ENCODE results near the gene PELI2. TPM values are rescaled to one million over a fixed set of nuclear protein-coding genes. Genes with fewer than 3 reads are reported as not detected.

PELI2 gene
- total and polyA plus RNA-seq, 2 experiments from 2014 or later: 4.3 to 16.1 TPM

DNA sequence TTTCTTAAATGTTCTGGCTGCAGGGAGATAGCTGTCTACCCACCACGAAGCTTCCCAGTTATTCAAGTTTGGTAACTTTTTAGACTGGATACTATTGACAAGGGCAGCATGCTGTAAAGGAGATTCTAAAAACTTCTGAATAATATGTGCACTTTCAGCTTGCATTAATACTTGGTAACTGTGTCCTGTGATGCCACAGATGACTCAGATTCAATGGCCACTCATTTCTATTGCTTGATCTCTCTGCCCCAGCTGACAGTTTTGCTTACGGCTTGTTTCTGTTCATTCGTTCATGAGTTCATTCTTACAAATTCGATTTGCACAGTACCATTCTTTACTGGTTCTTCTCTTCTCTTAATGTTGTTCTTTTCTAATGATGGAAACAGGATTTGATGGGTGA is 142.8 kb downstream of the PELI2 start:
- no peaks in the 10 kb centered on the region for H3K27me3 ChIP-seq
- no peaks in the 10 kb centered on the region for H3K79me2 ChIP-seq
- TF ChIP-seq, protein P1, sequence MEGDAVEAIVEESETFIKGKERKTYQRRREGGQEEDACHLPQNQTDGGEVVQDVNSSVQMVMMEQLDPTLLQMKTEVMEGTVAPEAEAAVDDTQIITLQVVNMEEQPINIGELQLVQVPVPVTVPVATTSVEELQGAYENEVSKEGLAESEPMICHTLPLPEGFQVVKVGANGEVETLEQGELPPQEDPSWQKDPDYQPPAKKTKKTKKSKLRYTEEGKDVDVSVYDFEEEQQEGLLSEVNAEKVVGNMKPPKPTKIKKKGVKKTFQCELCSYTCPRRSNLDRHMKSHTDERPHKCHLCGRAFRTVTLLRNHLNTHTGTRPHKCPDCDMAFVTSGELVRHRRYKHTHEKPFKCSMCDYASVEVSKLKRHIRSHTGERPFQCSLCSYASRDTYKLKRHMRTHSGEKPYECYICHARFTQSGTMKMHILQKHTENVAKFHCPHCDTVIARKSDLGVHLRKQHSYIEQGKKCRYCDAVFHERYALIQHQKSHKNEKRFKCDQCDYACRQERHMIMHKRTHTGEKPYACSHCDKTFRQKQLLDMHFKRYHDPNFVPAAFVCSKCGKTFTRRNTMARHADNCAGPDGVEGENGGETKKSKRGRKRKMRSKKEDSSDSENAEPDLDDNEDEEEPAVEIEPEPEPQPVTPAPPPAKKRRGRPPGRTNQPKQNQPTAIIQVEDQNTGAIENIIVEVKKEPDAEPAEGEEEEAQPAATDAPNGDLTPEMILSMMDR (IDR thresholded peaks at IDR 0.05; ENCODE audit: poor library complexity): no peak
- TF ChIP-seq EZH2 (IDR thresholded peaks at IDR 0.05; ENCODE audit: borderline replicate concordance) (no peak), EZH2phosphoT487 (IDR thresholded peaks at IDR 0.05; ENCODE audit: low read depth, severe bottlenecking, unreplicated experiment) (no peak)
- DNase-seq (ENCODE audit: low spot score): no peak
- no peak overlapping the region for H3K4me2 ChIP-seq
- no peak overlapping the region for H2AFZ ChIP-seq
- H4K20me1 ChIP-seq (ENCODE audit: insufficient read depth, poor library complexity, severe bottlenecking): no peaks in the 10 kb centered on the region
- 87% methylated on average over 4 of the region's 4 CpGs for WGBS (ENCODE audit: low lambda C conversion rate, missing lambda C conversion rate)
- no peaks in the 10 kb centered on the region for H3K9me2 ChIP-seq (replicated peaks; ENCODE audit: insufficient read depth)
- H3K36me3 ChIP-seq (replicated peaks; ENCODE audit: insufficient read depth, low read depth): no peaks in the 10 kb centered on the region
- H3K9me3 ChIP-seq (ENCODE audit: low read depth): no peaks in the 10 kb centered on the region
- H3K4me1 ChIP-seq (ENCODE audit: insufficient read depth): no peaks in the 10 kb centered on the region
- no peak overlapping the region for H3K27ac ChIP-seq
- no peak overlapping the region for H3K4me3 ChIP-seq

GRCh38 chr14:56262530-56262929 is 144.3 kb downstream of the PELI2 start:
- Histone ChIP-seq H3K27ac (no peak overlapping the region), H4K20me1 (ENCODE audit: insufficient read depth, poor library complexity, severe bottlenecking) (no peaks in the 10 kb centered on the region), H3K27me3 (no peaks in the 10 kb centered on the region), H2AFZ (no peak overlapping the region), H3K4me1 (ENCODE audit: insufficient read depth) (no peaks in the 10 kb centered on the region), H3K9me3 (ENCODE audit: low read depth) (no peaks in the 10 kb centered on the region), H3K4me3 (no peak overlapping the region), H3K79me2 (no peaks in the 10 kb centered on the region), H3K4me2 (no peak overlapping the region), H3K9me2 (replicated peaks; ENCODE audit: insufficient read depth) (no peaks in the 10 kb centered on the region), H3K36me3 (replicated peaks; ENCODE audit: insufficient read depth, low read depth) (no peaks in the 10 kb centered on the region)
- no peak for DNase-seq (ENCODE audit: low spot score)
- WGBS (ENCODE audit: low lambda C conversion rate, missing lambda C conversion rate): 91% methylated on average over 3 of the region's 3 CpGs
- TF ChIP-seq, protein P1 (IDR thresholded peaks at IDR 0.05; ENCODE audit: poor library complexity): no peak
- TF ChIP-seq EZH2phosphoT487 (IDR thresholded peaks at IDR 0.05; ENCODE audit: low read depth, severe bottlenecking, unreplicated experiment) (no peak), EZH2 (IDR thresholded peaks at IDR 0.05; ENCODE audit: borderline replicate concordance) (no peak)

- Histone ChIP-seq H4K20me1 (ENCODE audit: insufficient read depth, poor library complexity, severe bottlenecking) (no peaks in the 10 kb centered on the region), H3K9me2 (replicated peaks; ENCODE audit: insufficient read depth) (no peaks in the 10 kb centered on the region), H3K27me3 (no peaks in the 10 kb centered on the region), H3K79me2 (no peaks in the 10 kb centered on the region), H3K27ac (no peak overlapping the region), H3K4me3 (no peak overlapping the region), H3K4me1 (ENCODE audit: insufficient read depth) (no peaks in the 10 kb centered on the region), H3K9me3 (ENCODE audit: low read depth) (no peaks in the 10 kb centered on the region), H3K36me3 (replicated peaks; ENCODE audit: insufficient read depth, low read depth) (no peaks in the 10 kb centered on the region), H3K4me2 (no peak overlapping the region), H2AFZ (no peak overlapping the region)
- WGBS (ENCODE audit: low lambda C conversion rate, missing lambda C conversion rate): 90% methylated on average over 2 of the region's 2 CpGs
- DNase-seq (ENCODE audit: low spot score): no peak
- TF ChIP-seq EZH2phosphoT487 (IDR thresholded peaks at IDR 0.05; ENCODE audit: low read depth, severe bottlenecking, unreplicated experiment) (no peak), EZH2 (IDR thresholded peaks at IDR 0.05; ENCODE audit: borderline replicate concordance) (no peak)
- TF ChIP-seq, protein P1 (IDR thresholded peaks at IDR 0.05; ENCODE audit: poor library complexity): no peak
These were observed 149.8 kb downstream of the PELI2 start for GRCh38 chr14:56268039-56268438.

- no peak for DNase-seq (ENCODE audit: low spot score)
- Histone ChIP-seq H3K27ac (no peak overlapping the region), H3K9me2 (replicated peaks; ENCODE audit: insufficient read depth) (no peaks in the 10 kb centered on the region), H2AFZ (no peak overlapping the region), H3K36me3 (replicated peaks; ENCODE audit: insufficient read depth, low read depth) (no peaks in the 10 kb centered on the region), H3K79me2 (no peaks in the 10 kb centered on the region), H3K27me3 (no peaks in the 10 kb centered on the region), H3K4me3 (no peak overlapping the region), H3K4me2 (no peak overlapping the region), H3K4me1 (ENCODE audit: insufficient read depth) (no peaks in the 10 kb centered on the region), H4K20me1 (ENCODE audit: insufficient read depth, poor library complexity, severe bottlenecking) (no peaks in the 10 kb centered on the region), H3K9me3 (ENCODE audit: low read depth) (no peaks in the 10 kb centered on the region)
- TF ChIP-seq, protein P1 (IDR thresholded peaks at IDR 0.05; ENCODE audit: poor library complexity): no peak
- TF ChIP-seq EZH2phosphoT487 (IDR thresholded peaks at IDR 0.05; ENCODE audit: low read depth, severe bottlenecking, unreplicated experiment) (no peak), EZH2 (IDR thresholded peaks at IDR 0.05; ENCODE audit: borderline replicate concordance) (no peak)
- 73% methylated on average over 5 of the region's 5 CpGs for WGBS (ENCODE audit: low lambda C conversion rate, missing lambda C conversion rate)
These were observed 150.5 kb downstream of the PELI2 start for GRCh38 chr14:56268673-56269072.

Data from hepatocyte (in vitro differentiated cells).